ENCODE measurements around the gene RBM24. TPM values are rescaled to one million over a fixed set of nuclear protein-coding genes. Genes with fewer than 3 reads are reported as not detected.
"Not testable (repeated sequence)": the region's sequence is repeated elsewhere in the genome, so short reads cannot be mapped to it uniquely, and the experiment has no call there.

RBM24 gene
- total RNA-seq, 1 donor from 2014 or later, result 0.64 TPM

DNA sequence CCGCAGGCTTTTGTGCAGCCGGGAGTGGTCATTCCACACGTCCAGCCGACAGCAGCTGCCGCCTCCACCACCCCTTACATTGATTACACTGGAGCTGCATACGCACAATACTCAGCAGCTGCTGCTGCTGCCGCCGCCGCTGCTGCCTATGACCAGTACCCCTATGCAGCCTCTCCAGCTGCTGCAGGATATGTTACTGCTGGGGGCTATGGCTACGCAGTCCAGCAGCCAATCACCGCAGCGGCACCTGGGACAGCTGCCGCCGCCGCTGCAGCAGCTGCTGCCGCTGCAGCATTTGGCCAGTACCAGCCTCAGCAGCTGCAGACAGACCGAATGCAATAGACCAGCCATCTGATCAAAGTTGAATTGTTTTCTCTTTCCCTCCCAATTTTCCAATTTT, 10.6 kb downstream of the RBM24 start:
- DNase-seq (ENCODE audit: low read depth in 2 of 2), result no peak

DNA sequence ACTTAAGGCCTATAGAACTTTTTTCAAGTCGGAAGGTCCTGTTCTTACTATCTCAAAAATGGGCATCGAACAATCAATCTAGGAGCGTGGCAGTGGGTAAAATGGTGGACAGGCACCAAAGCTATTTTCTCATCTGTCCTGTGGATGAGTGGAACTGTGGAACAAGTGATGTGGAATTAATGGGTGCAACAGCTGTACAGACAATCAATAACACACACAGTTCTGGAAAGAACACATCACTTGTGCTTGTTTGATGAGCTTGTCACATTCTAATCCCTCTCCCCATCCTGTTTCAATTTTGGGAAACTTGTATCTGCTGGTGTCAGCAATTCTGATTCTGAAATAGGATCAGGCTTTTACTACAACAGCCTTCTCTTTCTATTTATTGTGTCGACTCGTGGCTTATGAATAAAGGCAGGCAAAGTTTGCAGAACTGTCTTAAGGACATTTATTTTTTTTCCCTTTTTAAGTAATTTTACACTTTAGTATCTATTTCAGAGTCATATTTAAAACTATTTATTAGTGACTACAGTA, 11.5 kb downstream of the RBM24 start:
- DNase-seq (ENCODE audit: low read depth in 2 of 2), result no peak

DNA sequence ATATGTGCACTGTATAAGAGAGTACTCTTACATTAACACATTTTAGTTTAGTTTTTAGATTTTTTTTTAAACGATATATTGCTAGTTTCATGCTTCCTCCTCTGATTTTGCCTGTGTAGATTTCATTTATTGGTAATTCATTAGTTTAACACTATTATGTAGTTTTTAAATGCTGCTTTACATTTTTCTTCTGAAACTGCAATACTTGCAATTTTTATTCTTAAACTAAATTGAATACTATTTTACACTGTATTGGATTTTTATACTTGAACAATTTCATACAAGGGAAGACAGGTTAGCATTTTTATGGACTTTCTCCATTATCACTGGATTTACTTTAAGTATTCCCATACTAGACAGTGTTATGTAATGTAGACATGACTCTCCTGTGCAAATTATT, 12.2 kb downstream of the RBM24 start:
- no peak for DNase-seq (ENCODE audit: low read depth in 2 of 2)

DNA sequence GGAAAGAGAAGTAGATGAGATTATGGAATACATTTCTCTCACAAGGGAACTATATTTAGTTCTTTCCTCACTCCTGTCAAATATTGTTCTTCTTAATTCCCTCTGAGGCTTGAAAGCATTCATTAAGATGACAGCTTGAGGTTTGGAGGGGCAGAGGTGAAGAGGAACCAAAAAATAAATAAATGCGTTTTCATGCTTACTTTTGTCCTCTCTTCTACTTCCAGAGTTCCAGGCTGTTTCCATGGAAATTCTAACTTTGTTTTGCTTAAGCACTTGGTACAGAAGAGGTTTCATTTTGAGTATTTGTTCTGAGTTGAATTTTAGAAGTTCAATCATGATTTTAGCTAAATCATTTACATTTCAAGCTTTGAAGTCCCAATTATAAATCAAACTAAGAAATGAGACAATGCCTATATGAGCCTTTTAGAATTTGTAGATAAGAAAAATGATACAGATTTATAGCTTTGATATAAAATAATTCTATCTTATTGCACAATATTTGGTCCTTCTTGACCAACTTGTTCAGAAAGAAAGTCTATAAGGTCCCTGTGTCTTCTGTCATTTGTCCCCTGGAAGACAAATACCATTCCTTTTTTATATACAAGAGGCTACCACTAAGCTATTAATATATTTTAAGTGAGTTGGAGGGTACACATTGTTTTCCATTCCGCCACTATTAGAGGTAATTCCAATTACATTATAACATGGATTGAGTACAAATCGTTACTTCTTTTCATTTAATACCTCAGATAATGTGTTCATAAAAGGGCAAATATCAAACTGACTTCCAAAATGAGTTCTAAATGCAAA, 16.3 kb downstream of the RBM24 start:
- DNase-seq (ENCODE audit: low read depth in 2 of 2), result no peak

DNA sequence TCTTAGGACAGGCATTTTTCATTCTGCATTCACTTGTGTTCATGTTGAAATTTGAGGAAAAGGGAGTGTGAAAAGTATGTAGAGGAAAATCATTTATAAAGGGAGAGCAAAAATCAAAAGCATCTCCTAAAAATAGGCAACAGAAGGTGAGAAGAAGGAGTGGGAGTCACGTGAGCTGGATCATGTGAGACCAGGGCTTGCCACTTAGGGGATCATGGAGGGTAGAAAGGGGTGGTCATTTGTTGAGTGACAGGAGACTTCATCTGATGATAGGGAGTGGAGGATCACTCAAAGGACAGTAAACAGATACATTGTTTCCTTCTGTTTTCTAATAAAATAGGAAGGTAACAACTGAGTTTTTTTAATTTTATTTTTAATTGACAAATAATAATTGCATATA, 17.1 kb downstream of the RBM24 start:
- DNase-seq (ENCODE audit: low read depth in 2 of 2), result no peak

DNA sequence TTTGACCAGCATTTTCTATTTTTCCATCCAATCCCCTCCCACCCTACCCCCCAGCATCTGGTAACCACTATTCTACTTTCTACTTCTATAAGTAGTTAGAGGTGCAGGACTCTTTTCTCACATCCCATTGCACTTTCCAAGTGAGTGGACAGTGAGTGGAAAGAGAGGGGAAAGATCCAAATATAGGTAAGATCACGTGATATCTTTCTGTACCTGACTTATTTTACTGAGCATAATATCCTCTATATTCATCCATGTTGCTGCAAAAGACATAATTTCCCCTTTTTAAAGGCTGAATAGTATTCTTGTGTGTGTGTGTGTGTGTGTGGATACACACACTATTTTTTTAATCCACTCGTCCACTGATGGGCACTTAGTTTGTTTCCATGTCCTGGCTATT, 18.1 kb downstream of the RBM24 start:
- no peak for DNase-seq (ENCODE audit: low read depth in 2 of 2)

DNA sequence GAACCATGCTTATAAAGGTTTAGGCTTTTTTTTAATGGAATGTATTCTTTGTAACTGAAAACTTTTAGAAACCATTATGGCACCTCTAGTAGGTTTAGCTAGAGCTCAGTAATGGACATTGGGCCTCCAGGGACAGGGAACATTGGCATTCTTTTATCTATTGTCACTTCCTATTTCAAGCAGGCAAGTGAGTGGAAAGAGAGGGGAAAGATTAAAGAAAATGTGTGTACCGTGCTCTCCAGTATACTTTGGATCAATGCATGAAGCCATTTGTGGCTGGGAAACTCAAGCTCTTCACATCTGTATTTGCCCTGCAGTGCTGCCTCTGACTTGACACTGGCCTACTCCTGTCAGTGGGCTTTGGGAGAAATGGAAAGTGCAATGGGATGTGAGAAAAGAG, 18.6 kb downstream of the RBM24 start:
- no peak for DNase-seq (ENCODE audit: low read depth in 2 of 2)

DNA sequence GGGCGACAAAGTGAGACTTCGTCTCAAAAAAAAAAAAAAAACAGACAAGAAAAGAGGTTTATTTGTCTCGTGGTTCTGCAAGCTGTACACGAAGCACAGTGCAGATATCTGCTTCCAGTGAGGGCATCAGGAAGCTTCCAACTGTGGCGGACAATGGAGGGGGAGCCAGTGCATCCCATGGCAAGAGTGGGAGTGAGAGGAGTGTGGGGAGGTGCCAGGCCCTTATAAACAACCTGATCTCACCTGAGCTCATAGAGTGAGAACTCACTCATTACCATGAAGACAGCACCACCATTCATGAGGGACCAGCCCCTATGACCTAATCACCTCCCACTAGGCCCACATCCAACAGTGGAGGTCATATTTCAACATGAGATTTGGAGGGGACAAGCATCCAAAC, 19.5 kb downstream of the RBM24 start:
- DNase-seq (ENCODE audit: low read depth in 2 of 2), result no peak

DNA sequence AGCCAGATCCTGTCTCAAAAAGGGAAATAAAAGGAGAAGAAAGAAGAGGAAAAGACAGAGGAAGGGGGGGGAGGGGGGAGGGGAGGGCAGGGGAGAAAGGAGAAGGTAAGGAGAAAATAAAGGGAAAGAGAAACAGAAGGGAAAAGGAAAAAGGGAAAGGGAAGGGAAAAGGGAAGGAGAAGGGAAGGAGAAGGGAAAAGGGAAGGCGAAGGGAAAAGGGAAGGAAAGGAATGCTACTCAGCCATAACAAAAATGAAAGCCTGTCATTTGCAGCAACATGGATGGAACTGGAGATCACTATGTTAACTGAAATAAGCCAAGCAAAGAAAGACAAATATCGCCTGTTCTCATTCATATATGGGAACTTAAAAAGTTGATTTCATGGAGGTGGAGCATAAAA, 22.3 kb downstream of the RBM24 start:
- DNase-seq (ENCODE audit: low read depth in 2 of 2), result no peak

DNA sequence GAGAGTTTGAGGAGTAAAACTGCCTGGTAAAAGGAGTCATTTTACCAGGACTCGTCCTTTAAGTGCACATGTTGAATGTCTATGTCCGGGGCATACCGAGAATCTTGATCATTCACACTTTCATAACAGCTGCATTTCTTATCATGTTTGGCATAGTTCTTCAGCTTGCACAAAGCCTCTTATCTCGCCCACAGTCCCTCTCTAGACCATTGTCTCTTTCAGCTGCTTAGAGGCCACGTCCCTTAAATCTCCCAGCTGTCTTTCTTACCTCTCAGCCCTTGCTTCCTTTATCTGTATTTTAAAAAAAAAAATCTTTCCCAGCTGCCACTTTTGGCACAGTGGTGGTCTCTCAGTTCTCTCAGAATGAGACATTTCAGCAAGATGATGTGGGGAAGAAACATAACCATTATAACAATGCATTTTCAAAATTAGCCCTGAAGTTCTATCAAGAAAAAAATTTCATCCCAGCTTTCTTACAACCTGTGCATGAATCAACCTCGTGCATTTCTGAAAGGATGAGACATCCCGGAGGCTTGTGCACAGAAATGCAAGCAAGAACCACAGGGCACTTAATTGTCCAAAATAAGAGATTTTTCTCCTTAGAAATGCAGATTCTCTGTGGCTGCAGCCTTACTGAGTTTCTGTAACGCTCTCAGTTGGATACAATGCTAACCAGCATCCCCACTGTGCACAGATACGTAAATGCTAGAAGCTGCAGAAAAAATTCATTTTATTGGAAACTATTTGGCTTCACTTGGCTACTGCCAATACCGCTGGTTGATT, 24.2 kb downstream of the RBM24 start:
- no peak for DNase-seq (ENCODE audit: low read depth in 2 of 2)

DNA sequence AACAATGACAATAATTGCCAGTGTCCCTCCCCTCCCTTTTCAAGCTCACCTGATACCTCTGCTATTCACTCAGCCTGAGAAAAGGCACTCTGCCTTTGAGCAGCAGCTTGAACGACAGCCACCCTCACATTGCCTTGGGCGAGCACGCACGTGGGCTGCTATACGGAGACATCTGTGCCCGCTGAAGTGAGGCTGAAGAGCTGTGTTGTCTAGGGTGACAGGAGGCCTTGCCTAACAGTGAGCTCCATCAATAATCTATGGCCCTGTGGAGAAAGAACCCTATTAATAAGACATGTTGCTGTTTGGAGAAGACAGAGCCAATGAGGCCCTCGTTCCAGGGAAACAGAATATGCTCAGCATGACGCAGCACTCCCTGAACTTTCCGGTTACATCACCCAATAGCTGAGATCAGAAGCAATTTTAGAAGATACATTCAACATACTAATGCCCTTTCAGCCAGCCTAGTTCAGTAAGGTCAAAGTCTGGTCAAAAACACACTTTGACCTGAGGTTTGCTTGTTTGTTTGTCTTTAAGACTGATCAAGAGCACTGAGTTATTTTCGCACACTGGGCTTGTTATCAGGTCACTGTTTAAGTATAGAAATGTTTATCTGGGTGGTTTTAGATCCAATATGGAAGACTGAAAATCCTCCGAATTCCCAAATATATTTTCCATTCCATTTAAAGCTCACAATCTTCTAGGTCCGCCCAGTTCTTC, 30.6 kb downstream of the RBM24 start:
- DNase-seq (ENCODE audit: low read depth in 2 of 2), result no peak

DNA sequence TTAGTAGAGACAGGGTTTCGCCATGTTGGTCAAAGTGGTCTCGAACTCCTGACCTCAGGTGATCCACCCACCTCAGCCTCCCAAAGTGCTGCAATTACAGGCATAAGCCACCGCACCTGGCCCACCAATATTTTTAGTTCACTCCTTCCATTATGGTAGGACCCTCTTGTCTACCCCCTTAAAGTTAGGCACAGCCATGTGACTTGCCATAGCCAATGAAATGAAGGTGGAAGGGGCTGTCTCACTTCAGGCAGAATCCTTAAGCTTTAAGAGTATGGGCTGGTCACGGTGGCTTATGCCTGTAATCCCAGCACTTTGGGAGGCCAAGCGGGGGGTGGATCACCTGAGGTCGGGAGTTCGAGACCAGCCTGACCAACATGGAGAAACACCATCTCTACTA, 32.1 kb downstream of the RBM24 start:
- DNase-seq (ENCODE audit: low read depth in 2 of 2), result not testable (repeated sequence)

DNA sequence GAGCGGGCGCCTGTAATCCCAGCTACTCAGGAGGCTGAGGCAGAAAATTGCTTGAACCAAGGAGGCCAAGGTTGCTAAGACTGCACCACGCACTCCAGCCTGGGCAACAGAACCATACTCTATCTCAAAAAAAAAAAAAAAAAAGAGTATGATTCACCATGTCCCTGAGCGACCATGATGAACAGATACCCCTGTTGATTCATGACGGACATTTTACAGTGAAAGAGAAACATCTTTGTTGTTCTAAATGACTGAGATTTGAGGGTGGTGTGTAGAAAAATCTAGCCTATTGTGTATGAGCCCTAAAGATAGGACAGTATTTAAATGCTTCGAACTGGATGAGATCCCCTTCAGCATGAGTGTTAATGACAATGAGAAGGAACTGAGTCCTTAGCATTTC, 32.8 kb downstream of the RBM24 start:
- DNase-seq (ENCODE audit: low read depth in 2 of 2), result no peak

DNA sequence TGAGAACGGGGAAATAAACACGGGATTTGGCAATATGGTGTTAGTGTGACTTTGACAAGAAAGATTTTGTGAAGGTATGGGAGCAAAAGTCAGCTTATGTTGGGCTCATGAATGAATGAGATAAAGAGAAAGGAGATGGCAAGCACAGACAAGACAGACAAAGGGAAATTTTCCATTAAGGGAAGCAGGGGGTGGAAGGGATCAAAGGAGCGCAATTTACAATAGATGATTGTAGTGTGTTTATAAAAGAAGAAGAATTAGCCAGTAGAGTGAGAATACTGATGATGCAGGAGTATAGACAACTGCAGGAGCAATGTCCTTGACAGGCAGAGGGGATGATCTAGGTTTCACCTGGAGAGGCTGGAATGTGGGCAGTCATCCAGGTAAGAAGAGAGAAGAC, 34.1 kb downstream of the RBM24 start:
- no peak for DNase-seq (ENCODE audit: low read depth in 2 of 2)

DNA sequence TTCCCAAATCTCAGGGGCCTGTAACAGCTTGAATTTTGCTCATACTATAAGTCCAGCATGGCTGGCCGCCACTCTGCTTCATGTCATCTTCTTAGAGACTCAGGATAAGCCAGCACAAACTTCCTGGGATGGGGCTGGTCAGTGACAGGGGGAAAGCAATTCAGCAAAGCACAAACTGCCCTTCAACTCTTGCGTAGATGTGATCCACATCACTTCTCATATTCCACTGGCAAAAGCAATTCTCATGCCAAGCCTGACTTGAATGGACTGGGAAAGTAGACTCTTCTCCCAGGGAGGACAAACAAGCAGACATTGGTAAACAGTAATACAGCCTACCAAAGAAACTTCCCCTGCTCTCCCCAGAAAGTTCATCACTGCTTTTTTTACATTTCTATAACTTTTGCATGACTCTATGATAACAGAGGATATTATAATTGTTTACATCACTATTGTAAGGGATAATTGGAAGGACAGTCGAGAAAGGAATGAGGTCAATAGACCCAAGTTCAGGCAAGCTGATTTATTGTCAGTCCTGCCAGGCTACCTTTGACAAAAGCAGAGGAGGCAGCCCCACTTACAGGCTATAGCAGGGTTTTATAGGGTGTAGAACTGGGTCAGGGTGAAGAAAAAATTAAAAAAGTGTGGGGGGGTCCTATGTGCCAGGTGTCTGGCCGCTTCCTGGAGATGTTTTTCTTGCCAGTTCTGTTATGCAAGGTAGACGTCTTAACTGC, 37.4 kb downstream of the RBM24 start:
- DNase-seq (ENCODE audit: low read depth in 2 of 2), result no peak

DNA sequence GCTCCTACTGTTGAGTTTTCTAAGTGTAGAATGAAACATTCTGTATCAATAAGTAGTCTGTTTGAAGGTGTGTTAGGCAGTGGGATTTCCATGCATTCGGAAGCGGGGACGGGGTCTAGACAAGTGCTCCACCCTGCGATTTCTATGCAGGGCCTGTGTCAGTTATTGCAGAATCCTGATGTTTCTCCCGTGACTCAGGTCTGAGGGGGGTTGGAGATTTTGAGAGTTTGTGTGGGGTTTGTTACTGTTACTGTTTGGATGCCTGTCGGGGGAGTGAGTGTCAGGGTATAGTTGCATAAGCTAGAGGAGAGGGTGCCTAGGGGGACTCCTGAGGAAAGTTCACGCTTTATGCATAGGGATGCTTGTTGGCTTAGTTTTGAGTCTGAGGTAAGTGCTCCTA, 39.1 kb downstream of the RBM24 start:
- not testable (repeated sequence) for DNase-seq (ENCODE audit: low read depth in 2 of 2)

DNA sequence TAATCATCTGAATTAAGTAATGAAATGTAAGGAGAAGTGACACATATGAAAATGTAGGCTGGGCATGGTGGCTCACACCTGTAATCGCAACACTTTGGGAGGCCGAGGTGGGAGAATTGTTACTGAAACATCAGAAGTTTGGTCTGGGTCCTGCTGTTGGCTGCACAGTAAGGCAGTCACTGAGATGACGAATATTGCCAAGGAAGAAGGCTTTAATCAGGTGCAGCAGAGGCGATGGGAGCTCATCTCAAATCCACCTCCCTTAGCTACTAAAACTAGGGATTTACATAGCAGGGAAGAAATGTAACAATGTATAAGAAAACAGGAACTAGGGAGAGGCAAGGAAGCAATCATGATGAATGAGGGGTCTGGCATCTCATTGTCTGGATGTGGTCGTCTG, 50.1 kb downstream of the RBM24 start:
- DNase-seq (ENCODE audit: low read depth in 2 of 2), result no peak

DNA sequence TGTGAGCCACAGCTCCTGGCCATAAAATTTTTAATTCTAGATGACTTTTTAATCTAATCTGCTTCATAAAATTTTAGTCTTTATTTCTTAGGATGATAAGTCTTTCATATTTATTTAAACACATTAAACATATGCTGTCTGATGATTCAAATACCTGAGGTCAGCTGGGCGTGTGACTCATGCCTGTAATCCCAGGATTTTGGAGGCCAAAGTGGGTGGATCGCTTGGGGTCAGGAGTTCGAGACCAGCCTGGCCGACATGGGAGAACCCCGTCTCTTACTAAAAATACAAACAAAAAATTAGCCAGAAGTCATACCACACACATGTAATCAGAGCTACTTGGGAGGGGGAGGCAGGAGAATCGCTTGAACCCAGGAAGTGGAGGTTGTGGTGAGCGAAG, 53.1 kb downstream of the RBM24 start:
- no peak for DNase-seq (ENCODE audit: low read depth in 2 of 2)

DNA sequence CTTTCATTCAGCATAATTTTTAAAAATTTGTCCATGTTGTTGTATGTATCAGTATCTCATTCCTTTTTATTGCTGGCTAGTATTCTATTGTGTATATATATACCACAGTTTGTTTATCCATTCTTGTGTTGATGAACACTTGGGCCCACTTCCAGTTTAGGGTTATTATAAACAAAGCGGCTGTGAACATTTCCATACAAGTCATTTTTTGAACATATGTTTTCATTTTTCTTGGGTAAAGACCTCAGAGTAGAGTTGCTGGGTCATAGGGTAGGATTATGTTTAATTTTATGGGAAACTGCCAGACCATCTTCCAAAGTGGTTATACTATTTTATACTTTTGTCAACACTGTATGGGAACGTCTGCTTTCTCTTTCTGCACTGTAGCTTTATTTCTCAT, 55.3 kb downstream of the RBM24 start:
- no peak for DNase-seq (ENCODE audit: low read depth in 2 of 2)

DNA sequence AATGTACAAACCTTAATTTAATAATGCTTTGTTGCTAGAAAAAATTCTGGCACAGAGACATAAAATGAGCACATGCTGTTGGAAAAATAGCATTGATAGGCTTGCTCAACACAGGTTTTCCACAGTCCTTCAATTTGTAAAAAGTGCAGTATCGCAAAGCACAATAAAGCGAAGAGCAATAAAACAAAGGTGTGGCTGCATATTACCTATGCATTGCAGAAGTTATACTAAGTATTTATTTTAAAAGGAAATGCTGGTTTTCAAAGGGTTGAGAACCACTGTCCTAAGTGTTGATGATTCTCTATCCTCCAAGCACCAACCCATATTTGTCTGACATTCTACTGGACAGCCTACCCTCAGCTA, 58.1 kb downstream of the RBM24 start:
- DNase-seq (ENCODE audit: low read depth in 2 of 2), result no peak

DNA sequence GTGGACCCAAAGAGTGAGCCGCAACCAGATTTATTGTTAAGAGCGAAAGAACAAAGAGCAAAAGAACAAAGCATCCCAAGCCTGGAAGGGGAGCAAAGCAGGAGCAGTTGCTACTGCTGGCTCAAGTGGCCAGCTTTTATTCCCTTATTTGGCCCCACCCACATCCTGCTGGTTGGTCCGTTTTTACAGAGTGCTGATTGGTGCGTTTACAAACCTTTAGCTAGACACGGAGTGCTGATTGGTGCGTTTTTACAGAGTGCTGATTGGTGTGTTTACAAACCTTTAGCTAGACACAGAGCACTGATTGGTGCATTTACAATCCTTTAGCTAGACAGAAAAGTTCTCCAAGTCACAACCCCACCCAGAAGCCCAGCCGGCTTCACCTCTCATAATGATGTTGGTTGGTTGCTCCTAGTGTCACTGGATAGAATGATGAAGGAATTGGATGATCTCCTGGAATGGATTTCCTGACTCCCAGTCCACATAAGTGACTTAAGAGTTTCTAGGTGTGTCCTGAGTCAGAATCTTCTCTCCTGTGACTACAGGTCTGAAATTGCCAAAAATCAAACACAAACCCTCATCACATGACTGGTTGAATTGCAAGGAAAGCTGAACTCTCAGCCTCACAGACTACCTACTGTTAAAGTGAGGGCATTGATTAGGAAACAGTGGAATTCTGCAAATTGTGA, 60.1 kb downstream of the RBM24 start:
- DNase-seq (ENCODE audit: low read depth in 2 of 2), result no peak
